Measurements from ENCODE around the gene SFRP4.

GRCh38 chr7:37942934-37943610 lies 26.5 kb upstream of the SFRP4 start:
- TF ChIP-seq CTCF (IDR thresholded peaks at IDR 0.05), result no peak
- no peak for TF ChIP-seq ZFX (IDR thresholded peaks at IDR 0.05; ENCODE audit: borderline replicate concordance)
